HEK293T (cell line): ENCODE results near the gene OR51B6.

Experiments used
- BHLHE40 ChIP-seq: fragments of 450-650 bp; IDR thresholded peaks from 2 replicates; pipeline ENCODE4 v1.6.1; 2016; ENCODE audit warnings: mild to moderate bottlenecking, moderate library complexity, borderline replicate concordance
- FOXA1 ChIP-seq: fragments of 450-650 bp; IDR thresholded peaks from 2 replicates; pipeline ENCODE4 v1.6.1; 2016; ENCODE audit warnings: mild to moderate bottlenecking
- FOXM1 ChIP-seq: fragments of 450-650 bp; IDR thresholded peaks from 2 replicates; pipeline ENCODE4 v1.6.1; 2017; ENCODE audit warnings: mild to moderate bottlenecking, borderline replicate concordance
- LEF1 ChIP-seq: fragments of 450-650 bp; IDR thresholded peaks from 2 replicates; pipeline ENCODE4 v1.6.1; 2017; ENCODE audit warnings: mild to moderate bottlenecking, borderline replicate concordance
- NFRKB ChIP-seq: fragments of 450-650 bp; IDR thresholded peaks from 2 replicates; pipeline ENCODE4 v1.6.1; 2016; ENCODE audit warnings: mild to moderate bottlenecking, moderate library complexity
- SP1 ChIP-seq: fragments of 450-650 bp; IDR thresholded peaks from 2 replicates; pipeline ENCODE4 v1.6.1; 2017
- SUZ12 ChIP-seq: fragments of 450-650 bp; IDR thresholded peaks from 2 replicates; pipeline ENCODE4 v1.6.1; 2016; ENCODE audit warnings: mild to moderate bottlenecking
- TARDBP ChIP-seq: fragments of 450-650 bp; IDR thresholded peaks from 2 replicates; pipeline ENCODE4 v1.6.1; 2016
- ZNF384 ChIP-seq: fragments of 450-650 bp; IDR thresholded peaks from 2 replicates; pipeline ENCODE4 v1.6.1; 2016
- TF ChIP-seq, protein P1 (sequence below): fragments of 450-650 bp; IDR thresholded peaks from 2 replicates; pipeline ENCODE4 v1.6.1; 2016

DNA sequence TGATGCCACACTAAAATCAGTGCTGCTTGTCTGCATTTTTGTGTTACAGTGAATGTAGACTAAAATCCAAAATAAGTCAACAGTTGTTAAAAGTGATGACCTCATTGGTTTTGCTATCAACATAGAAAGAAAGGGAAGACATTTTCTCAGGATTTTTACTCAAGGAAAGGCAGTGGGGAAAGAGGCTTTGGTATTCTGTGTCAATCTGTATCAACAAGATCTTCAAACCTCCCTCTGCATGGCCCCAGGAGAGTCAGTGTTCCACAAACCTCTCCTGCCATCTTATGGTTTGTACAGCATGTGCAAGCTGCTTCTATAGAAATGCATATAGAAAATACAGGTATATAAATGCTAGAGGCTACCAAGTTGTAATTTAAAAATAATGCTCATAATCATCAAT is 18.5 kb downstream of the OR51B6 start:
- no peak for TF ChIP-seq BHLHE40
- TF ChIP-seq, protein P1, sequence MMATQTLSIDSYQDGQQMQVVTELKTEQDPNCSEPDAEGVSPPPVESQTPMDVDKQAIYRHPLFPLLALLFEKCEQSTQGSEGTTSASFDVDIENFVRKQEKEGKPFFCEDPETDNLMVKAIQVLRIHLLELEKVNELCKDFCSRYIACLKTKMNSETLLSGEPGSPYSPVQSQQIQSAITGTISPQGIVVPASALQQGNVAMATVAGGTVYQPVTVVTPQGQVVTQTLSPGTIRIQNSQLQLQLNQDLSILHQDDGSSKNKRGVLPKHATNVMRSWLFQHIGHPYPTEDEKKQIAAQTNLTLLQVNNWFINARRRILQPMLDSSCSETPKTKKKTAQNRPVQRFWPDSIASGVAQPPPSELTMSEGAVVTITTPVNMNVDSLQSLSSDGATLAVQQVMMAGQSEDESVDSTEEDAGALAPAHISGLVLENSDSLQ, result no peak
- TF ChIP-seq SUZ12, result no peak
- TF ChIP-seq NFRKB, result no peak
- no peak for TF ChIP-seq LEF1
- TF ChIP-seq TARDBP, result no peak
- no peak for TF ChIP-seq SP1
- no peak for TF ChIP-seq ZNF384
- TF ChIP-seq FOXM1, result no peak
- TF ChIP-seq FOXA1, result no peak
